ENCODE measurements around the gene CFAP73.
"Not testable (repeated sequence)": the region's sequence is repeated elsewhere in the genome, so short reads cannot be mapped to it uniquely, and the experiment has no call there.

CFAP73 gene

DNA sequence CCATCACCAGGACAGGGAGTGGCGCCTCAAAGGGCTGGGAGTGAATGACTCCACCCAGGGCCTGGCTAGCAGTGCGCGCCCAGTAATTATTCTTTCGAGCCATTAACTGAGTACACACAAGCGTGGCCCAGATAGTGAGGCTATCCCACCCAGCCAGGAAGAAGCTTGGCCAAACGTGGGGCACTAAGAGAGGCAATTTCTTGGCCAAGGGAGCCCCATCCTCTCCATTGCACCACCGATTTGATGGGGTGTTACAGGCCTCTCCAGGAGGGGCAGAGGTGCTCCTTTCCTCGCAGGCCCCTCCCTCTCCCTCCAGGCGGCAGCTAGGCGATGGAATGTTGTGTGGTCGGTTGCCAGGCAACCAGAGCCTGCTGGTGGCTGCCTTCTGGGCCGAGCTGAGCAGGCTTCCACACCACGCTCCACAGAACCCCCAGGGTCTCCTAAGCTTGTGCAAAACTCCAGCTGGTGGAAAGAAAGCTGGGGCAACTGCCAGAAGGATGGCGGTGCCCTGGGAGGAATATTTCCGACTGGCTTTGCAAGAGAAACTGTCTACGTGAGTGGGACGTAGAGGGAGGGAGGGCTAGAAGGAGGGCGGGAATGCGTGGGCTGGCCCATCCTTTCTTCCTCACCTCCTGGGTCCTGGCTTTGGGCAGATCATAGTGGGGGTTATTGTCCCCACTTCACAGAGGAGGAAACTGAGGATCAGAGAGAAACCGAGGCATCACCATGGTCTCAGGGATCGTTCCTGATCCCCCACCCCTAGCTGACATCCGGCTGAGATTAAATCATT is at the start of gene CFAP73:
CFAP73 (plus strand) TSS at position 364 of the 790 bp plus-strand sequence; CDS start at position 498, 134 bp downstream.
- peak; percentile 93 for DNase-seq

- DNase-seq = no peak
These were observed 49.8 kb upstream of the CFAP73 start for GRCh38 chr12:113099764-113100163.

GRCh38 chr12:113101751-113102150 is 47.8 kb upstream of the CFAP73 start:
- no peak for DNase-seq

DNA sequence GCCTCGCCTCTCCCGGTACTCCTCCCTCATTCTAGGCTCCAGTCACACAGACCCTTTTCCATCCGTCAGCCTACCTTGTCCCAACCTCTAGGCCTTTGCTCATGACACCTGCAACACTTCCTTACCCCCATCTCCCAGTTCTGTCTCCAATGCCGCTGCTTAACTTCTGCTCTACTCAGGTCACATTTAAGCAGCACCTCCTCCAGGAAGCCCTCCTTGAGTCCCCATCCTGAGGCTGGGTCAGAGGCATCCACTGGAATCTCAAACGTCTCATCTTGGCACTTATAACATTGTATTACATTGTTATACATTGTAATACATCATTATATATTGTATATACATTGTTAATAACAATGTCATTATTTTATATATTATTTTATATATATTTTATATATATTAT is 46.7 kb upstream of the CFAP73 start:
- no peak for DNase-seq

GRCh38 chr12:113103756-113104450 is 45.6 kb upstream of the CFAP73 start:
- no peak for DNase-seq

DNA sequence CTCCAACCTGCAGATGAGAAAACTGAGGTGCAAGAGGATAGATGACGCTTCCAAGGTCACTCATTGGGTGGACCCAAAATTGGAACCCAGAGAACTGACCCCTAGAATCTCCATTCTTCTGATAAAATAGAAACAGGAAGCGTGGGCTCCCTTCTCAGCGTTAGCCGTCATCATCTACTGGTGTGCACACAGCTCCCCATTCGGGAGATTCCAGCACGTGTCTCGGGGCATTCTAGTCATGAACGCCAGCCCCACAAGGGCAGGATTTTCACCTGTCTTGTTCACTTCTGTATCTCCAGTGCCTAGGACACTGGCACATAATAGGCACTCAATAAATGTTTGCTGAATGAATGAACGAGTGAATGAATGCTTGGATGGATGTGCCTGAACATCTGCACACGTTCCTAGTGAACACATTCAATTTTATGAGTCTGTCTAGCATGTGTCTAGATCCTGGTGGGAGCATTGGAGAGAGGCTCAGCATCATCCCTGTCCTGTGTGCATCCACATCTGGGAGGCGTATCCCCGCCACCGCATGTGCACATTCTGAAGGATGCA is 44.5 kb upstream of the CFAP73 start:
- no peak for DNase-seq

DNA sequence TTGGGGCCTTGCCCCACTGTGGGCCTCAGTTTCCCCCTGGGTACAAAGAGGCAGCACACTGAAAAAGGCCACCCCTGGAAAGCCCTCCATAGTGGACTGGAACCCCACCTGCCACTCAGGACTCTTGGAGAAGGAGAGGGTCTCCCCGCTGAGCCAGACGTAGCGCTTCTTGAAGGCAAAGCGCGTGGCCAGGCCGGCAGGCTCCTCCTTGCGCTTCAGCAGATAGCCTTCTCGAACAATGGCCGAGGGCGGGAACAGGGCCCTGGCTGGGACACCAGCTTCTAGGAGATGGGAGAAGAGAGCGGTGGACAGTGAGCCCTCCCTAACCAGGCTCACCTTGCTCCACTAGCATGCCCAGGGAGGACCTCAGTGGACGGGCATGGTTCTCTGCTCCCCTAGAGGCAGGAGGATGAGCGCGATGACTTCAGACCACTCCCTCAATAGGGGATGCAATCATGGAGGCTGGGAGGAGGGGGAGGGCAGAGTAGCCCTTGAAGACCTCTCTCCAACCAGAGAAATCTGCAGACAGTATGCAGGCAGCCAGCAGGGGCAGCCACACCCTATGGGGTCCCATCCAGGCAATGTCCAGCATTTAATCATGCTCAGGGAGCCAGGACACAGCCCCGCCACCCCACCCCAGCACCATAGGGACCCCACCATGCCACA is 43.8 kb upstream of the CFAP73 start:
- no peak for DNase-seq

GRCh38 chr12:113106361-113106760 is 43.2 kb upstream of the CFAP73 start:
- DNase-seq = no peak

DNA sequence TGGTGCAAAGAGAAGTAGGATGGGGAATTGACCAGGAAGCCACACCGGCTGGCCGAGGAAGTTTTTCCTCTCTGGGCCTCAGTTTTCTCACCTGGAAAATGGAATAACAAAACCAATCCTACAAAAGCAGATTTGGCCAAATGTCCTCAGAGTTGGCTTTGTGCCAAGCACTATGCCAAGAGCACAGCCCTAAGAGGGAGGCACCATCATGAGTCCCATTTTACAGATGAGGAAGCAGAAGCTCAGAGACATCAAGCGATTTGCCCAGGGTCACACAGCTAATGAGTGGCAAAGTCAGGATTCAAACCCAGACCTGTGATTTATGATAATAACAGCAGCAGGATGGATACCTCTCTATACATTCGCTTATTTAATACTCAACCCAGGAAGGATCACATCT is 41.2 kb upstream of the CFAP73 start:
- no peak for DNase-seq

DNA sequence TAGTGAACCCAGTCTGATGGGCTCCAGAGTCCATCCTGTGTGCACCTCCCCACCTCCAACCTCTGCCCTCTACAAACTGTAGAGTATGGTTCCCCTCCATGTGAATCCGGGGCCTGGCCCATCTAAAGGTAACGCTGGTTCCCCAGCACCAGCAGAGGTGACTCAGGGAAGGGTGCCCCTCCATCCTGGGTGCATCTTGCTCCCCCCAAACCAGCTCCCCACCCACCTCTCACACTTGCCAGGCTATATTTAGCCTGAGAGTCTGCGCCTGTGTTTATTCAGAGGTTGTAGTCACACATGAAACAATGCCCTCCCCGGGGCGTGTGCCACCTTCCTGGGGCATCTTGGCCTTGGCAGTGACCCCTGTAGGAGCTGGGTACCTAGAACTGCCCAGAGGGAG is 40.2 kb upstream of the CFAP73 start:
- no peak for DNase-seq

DNA sequence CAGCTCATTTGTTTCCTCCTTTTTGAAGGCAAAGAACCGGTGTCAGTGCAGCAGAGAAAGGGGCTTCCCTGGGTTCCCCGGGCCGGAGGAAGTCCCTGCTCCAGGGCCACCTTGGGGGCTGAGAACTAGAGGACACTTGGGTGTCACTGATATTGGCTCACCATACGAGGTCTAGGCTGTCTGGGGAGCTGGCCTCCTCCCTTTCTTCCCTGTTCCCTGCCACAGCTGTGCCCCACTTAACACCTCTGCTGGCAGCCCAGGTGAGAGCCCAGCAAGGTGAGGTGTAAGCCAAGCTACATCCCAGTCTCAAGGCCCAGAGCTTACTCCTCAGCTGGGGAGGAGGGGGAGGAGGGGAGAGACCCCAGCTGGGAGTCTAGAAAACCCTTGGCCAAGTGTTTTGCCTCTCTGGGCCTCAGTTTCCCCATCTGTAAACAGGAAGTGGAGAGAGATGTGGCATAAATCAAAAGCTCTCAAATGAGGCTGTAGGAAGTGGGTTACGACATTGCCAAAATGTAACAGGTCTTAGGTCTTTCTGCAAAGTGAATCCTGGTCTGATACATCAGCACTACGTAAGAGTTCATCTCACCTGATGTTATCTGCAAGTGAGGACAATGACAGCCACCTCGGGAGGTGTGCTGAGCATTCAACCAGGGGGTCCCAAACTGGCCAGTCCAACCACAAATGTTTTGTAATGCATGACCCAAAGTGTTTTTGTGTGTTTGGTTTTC is 39.5 kb upstream of the CFAP73 start:
- no peak for DNase-seq

DNA sequence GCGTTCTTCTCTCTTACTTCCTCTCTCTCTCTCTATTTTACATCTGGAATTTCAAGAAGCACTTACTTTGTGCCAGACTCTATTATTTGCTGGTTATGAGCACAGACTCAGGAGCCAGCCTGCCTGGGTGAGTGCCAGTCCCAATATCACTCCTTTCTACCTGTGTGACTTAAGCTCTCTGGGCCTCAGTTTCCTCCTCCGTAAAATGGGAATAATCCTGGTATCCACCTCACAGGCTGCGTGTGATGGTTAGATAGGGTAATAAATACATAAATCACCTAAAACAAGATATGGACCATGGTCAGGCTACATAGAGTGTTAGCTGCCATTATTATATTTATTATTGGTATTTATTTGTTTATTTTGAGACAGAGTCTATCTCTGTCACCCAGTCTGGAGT is 38.3 kb upstream of the CFAP73 start:
- DNase-seq = no peak

DNA sequence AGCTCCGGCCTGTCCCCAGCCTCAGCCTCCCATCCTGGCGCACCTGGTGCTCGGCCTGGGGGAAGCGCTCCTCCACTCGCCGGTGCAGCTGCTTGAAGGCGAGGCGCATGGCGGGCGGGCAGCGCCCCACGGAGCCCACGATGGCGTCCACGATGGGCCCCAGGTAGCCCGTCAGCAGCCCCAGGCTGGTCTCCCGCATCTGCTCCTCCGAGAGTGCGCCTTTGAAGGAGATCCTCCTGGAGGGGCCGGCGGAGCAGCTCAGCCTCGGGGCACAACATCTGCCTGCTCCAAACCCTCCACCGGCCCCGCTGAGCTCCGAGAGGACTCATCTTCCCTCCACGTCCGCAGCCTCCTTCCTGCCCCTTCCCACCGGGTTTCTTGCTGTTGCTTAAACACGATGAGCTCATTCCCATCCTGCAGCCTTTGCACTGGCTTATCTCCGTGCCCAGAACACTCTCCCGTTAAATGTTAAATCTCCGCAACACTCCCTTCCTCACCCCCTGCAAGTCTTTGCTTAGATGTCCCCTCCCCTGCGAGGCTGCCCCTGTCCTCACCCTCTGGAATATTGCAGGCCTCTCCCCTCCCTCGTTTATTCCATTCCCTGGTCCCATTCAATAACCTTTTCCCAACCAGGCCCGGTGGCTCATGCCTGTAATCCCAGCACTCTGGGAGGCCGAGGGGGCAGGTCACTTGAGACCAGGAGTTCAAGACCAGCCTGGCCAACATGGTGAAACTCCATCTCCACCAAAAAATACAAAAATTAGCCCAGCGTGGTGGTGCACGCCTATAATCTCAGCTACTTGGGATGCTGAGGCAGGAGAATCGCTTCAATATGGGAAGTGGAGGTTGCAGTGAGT is 37.3 kb upstream of the CFAP73 start:
- DNase-seq = no peak

GRCh38 chr12:113113397-113113796 is 36.1 kb upstream of the CFAP73 start:
- DNase-seq = no peak

- no peak for DNase-seq
These were observed 34.9 kb upstream of the CFAP73 start for GRCh38 chr12:113114447-113115178.

DNA sequence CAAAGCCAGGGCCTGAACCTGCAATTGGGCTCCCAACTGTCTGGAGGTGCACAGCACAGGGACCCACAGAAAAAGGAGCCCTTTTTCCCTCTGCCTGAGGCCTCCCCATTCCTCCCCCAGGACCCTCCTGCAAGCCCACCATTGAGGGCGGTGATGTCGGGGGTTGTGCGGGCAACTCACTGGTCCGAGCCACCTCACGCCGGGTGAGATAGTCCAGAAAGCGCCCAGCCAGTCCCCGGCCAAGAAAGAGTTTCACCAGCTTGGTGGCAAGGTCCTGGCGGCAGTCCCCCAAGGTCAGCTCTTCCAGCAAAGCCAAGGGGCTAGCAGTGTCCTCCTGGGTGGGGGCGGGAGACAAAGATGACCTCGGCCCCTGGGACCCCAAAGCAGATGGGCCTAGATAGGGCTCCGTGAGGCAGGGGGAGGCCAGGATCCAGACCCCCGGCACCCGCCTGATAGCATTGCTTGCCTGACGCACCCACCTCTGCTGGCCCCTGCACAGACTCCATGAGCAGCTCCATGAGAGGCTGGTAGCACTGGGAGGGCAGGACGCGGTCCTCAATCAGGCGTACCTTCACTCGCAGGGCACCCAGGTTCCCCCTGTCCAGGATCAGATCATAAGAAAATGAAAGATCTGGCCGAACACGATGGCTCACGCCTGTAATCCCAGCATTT is 33.9 kb upstream of the CFAP73 start:
- DNase-seq = no peak

GRCh38 chr12:113116875-113117274 is 32.6 kb upstream of the CFAP73 start:
- DNase-seq = no peak

- not testable (repeated sequence) for DNase-seq
These were observed 31.8 kb upstream of the CFAP73 start for GRCh38 chr12:113117684-113118083.

DNA sequence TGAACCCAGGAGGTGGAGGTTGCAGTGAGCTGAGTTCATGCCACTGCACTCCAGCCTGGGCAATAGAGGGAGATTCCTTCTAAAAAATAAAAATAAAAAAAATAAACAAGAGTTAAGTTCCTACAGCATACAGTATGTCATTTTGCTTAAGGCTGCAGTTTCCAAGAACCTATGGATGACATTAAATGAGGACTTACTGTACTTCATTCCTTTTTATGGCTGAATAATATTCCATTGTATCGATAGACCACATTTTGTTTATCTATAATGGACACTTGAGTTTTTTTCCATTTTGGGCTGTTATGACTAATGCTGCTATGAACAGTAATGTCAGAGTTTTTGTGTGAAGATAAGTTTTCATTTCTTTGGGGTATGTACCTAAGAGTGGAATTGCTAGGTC is 31.4 kb upstream of the CFAP73 start:
- DNase-seq = no peak

- no peak for DNase-seq
These were observed 29.4 kb upstream of the CFAP73 start for GRCh38 chr12:113119980-113120669.
